HEK293T (cell line): ENCODE data around the gene PRKAA2.

ENCODE experiments used
- BHLHE40 ChIP-seq: fragments of 450-650 bp; IDR thresholded peaks from 2 replicates; pipeline ENCODE4 v1.6.1; 2016; ENCODE audit warnings: mild to moderate bottlenecking, moderate library complexity, borderline replicate concordance
- ELF4 ChIP-seq: fragments of 450-650 bp; IDR thresholded peaks from 2 replicates; pipeline ENCODE4 v1.6.1; 2017; ENCODE audit warnings: antibody characterized with exemption
- FOXA1 ChIP-seq: fragments of 450-650 bp; IDR thresholded peaks from 2 replicates; pipeline ENCODE4 v1.6.1; 2016; ENCODE audit warnings: mild to moderate bottlenecking
- FOXK2 ChIP-seq: fragments of 450-650 bp; IDR thresholded peaks from 2 replicates; pipeline ENCODE4 v1.6.1; 2016; ENCODE audit warnings: mild to moderate bottlenecking
- LEF1 ChIP-seq: fragments of 450-650 bp; IDR thresholded peaks from 2 replicates; pipeline ENCODE4 v1.6.1; 2017; ENCODE audit warnings: mild to moderate bottlenecking, borderline replicate concordance
- NFRKB ChIP-seq: fragments of 450-650 bp; IDR thresholded peaks from 2 replicates; pipeline ENCODE4 v1.6.1; 2016; ENCODE audit warnings: mild to moderate bottlenecking, moderate library complexity
- SP1 ChIP-seq: fragments of 450-650 bp; IDR thresholded peaks from 2 replicates; pipeline ENCODE4 v1.6.1; 2017
- SUZ12 ChIP-seq: fragments of 450-650 bp; IDR thresholded peaks from 2 replicates; pipeline ENCODE4 v1.6.1; 2016; ENCODE audit warnings: mild to moderate bottlenecking
- ZNF384 ChIP-seq: fragments of 450-650 bp; IDR thresholded peaks from 2 replicates; pipeline ENCODE4 v1.6.1; 2016

- TF ChIP-seq NFRKB (no peak), FOXA1 (no peak), ELF4 (no peak), FOXK2 (no peak), SP1 (no peak), SUZ12 (no peak), BHLHE40 (no peak), LEF1 (no peak), ZNF384 (no peak)
These were observed 74.1 kb downstream of the PRKAA2 start for GRCh38 chr1:56719171-56719570.
